Transverse colon (tissue), 4 donors: ENCODE results near the gene HSF2BP.

Source experiments
- CTCF ChIP-seq, 5 experiments: fragments of 200-600 bp in 3 of 5; fragments of 450-650 bp in 2 of 5; sonication (generic) in 3 of 5; IDR thresholded peaks; 1 replicate in 2 of 5; 2 replicates in 3 of 5; pipeline ENCODE4 v1.5.1; 2016 to 2017; ENCODE audit warnings: antibody characterized with exemption in 5 of 5, inconsistent platforms in 3 of 5, mild to moderate bottlenecking in 2 of 5, moderate library complexity in 1 of 5
- EP300 ChIP-seq: sonication (generic); formaldehyde crosslinking; IDR thresholded peaks from one replicate; pipeline ENCODE4 v1.6.1; 2017; ENCODE audit warnings: antibody characterized with exemption, low read depth
- POLR2A ChIP-seq: fragments of 450-650 bp; IDR thresholded peaks from one replicate; pipeline ENCODE4 v1.6.1; 2016; ENCODE audit warnings: antibody characterized with exemption, mild to moderate bottlenecking, moderate library complexity
- POLR2AphosphoS5 ChIP-seq, 3 donors: sonication (generic); formaldehyde crosslinking; IDR thresholded peaks; one replicate each; pipeline ENCODE4 v1.6.1; 2016; ENCODE audit warnings: antibody characterized with exemption in 3 of 3

GRCh38 chr21:43689556-43690337 lies 30.5 kb upstream of the HSF2BP start:
- TF ChIP-seq CTCF (IDR thresholded peaks at IDR 0.05) (no peak), POLR2A (no peak), POLR2AphosphoS5 (IDR thresholded peaks at IDR 0.05) (no peak), EP300 (no peak)
